ENCODE measurements around the gene COX8A. TPM values are rescaled to one million over a fixed set of nuclear protein-coding genes. Genes with fewer than 3 reads are reported as not detected.

COX8A gene
- total RNA-seq, 1 donor from 2014 or later = 190 TPM

DNA sequence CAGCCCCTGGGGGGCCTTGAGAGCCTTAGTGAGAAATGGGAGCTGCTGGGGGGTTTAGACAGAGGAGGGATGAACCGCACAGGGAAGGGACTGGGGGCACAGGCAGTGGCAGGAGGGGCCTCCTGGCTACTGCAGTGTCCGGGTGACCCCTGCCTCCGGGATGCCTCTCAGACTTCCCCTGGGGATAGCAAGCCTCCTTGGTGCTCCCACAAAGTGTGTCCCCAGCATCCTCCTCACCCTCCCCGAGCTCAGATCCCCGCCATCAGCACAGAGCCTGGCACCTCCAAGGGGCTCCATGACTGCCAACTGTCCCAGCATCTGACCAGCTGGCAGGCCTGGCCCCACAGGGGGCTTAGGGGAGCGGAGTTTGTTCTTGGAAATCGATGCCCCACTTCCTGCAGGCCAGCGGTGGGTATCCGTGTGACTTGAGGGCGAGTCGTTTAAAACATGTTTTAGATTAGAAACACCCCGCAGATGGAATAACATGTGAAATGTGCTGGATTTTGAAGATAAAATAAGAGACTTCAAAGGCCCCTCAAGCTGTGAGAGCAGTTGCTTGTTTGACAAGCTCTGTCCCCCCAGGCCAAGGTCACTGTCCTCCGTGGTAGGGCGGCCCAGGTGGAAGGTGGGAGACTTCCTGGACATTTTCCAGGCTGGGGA is 47.8 kb downstream of the COX8A start:
- DNase-seq = no peak

DNA sequence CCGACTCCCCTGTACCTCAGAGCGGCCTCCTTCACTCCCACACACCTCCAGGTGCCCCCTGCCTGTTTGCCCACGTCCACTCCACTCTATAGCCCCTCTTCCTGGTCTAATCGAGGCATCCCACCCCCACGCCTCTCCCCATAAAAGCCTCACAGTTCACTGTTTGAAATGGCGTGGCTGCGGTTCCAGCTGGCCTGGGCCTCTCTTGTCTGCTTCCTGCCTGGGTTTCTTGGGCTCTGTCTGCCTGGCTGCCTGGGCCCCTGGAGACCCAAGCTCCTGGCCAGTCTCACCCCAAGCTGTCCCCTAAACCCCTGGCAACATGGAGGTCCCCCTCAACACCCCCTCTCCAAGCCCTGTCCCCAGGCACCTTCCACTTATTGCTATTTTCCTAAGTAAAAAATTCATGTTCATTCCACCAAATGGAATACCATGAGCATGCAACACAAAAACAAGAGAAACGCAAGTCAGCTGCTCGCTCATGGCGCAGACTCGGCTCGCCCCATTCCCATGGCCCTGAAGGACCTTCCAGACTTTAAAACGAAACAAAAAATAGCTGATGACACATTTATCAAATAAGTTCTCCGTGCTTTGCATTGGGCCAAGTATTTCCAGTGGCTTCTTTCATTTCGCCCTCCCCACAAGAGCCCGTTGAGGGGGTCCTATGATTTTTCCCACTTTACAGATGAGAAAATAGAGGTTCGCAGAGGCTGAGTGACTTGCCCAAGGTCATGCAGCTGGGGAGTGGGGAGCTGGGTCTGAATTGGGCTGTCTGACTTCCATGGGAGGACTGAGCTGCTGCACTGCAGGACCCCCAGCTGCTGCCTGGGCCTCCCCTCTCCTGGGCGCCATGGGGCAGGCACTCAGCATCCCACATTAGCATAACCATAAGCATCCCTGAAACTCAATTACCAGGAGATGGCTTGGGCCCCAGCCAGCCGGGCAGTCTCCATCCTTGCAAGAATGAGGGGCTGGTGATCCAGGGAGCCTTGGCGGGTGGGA is 49.6 kb downstream of the COX8A start:
- DNase-seq = no peak

DNA sequence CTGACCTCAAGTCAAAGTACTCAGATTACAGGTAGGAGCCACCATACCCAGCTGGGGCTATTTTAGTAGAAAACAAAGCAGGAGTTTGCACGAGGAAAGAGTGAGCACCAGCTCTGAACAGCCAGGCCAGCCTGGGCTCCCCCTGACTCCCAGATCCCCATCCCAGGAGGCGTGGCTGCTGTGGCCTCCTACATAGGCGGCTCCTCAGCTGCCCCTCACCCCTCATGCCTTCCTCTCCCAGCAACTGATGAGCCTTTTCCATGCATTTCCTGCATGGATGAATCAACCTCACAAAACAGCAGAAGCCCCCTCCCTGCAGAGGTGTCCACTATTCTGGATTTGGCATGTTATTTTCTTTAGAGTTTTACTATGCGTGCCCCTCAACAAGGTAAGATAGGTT is 50.8 kb downstream of the COX8A start:
- no peak for DNase-seq

Small RNA genes within 50 kb of the gene (small RNA-seq; reads per million reads assigned to genes)
- gene RNU6-45P = not detected

Other genes starting within 250 kb of the COX8A start
- 90.3 TPM for gene ZFTA, start 205.8 kb upstream of the COX8A start, total RNA-seq
- gene SPINDOC, start 161.2 kb upstream of the COX8A start, total RNA-seq = 12.2 TPM
- gene MARK2, start 135.5 kb upstream of the COX8A start, total RNA-seq = 10.8 TPM
- 9.5 TPM for gene RCOR2, start 57.5 kb upstream of the COX8A start, total RNA-seq
- 9.8 TPM for gene NAA40, start 35.6 kb upstream of the COX8A start, total RNA-seq
- gene OTUB1, start 11.8 kb downstream of the COX8A start, total RNA-seq = 25.3 TPM
- gene FLRT1, start 61.3 kb downstream of the COX8A start, total RNA-seq = 5.0 TPM
- gene MACROD1, start 191.5 kb downstream of the COX8A start, total RNA-seq = 16.2 TPM
- 69.4 TPM for gene STIP1, start 211.6 kb downstream of the COX8A start, total RNA-seq
- gene FERMT3, start 232.1 kb downstream of the COX8A start, total RNA-seq = 1.6 TPM

All from occipital lobe (tissue), 3 donors.